ENCODE results near the gene ZNF680. TPM values are rescaled to one million over a fixed set of nuclear protein-coding genes. Genes with fewer than 3 reads are reported as not detected.
A peak's percentile ranks its signal among the peaks of the same experiment; 100 is the strongest.
"Not testable (repeated sequence)": the region's sequence is repeated elsewhere in the genome, so short reads cannot be mapped to it uniquely, and the experiment has no call there.

ZNF680 gene
- total and polyA plus RNA-seq, 7 donors, result 3.3 to 18.3 (median 16.3) TPM

GRCh38 chr7:64558781-64559180 lies 4.1 kb downstream of the ZNF680 start:
- no peaks in the 10 kb centered on the region for H3K9me3 ChIP-seq
- H3K27me3 ChIP-seq (ENCODE audit: insufficient read depth in 3 of 3, low read length in 2 of 3), result no peaks in the 10 kb centered on the region
- peaks cover 10% of the 10 kb centered on the region for H3K4me1 ChIP-seq
- TF ChIP-seq CTCF (IDR thresholded peaks at IDR 0.05), result no peak
- WGBS, 3 donors, result 18 to 34% (median 24%) methylated on average over 4 of the region's 4 CpGs
- H3K36me3 ChIP-seq (ENCODE audit: insufficient read depth in 1 of 2, low read depth in 1 of 2), result no peaks in the 10 kb centered on the region
- DNase-seq, result no peak
- intact Hi-C loops (cut with DNase I), result no loop called here
- peak overlapping the region; percentile 83 for H3K27ac ChIP-seq
- no peak for ATAC-seq
- H3K4me3 ChIP-seq, result peak overlapping the region; percentile 53

GRCh38 chr7:64558323-64558705 lies 4.6 kb downstream of the ZNF680 start:
- Histone ChIP-seq H3K9me3 (no peaks in the 10 kb centered on the region), H3K27me3 (ENCODE audit: insufficient read depth in 3 of 3, low read length in 2 of 3) (no peaks in the 10 kb centered on the region), H3K36me3 (ENCODE audit: insufficient read depth in 1 of 2, low read depth in 1 of 2) (no peaks in the 10 kb centered on the region), H3K4me3 (peak overlapping the region; percentile 53), H3K4me1 (peaks cover 10% of the 10 kb centered on the region), H3K27ac (peak overlapping the region; percentile 83)
- 73 to 79% (median 74%) methylated on average over 1 of the region's 1 CpG for whole genome bisulfite sequencing, 3 donors
- ATAC-seq (no peak), DNase-seq (no peak)
- TF ChIP-seq CTCF (IDR thresholded peaks at IDR 0.05), result no peak
- intact Hi-C loops (cut with DNase I), result no loop called here

GRCh38 chr7:64557601-64558322 lies 5.1 kb downstream of the ZNF680 start:
- TF ChIP-seq CTCF (IDR thresholded peaks at IDR 0.05), result no peak
- 71 to 80% (median 71%) methylated on average over 8 of the region's 8 CpGs for WGBS, 3 donors
- intact Hi-C loops (cut with DNase I), result no loop called here
- Histone ChIP-seq H3K27me3 (ENCODE audit: insufficient read depth in 3 of 3, low read length in 2 of 3) (no peaks in the 10 kb centered on the region), H3K27ac (peak overlapping the region; percentile 83), H3K36me3 (ENCODE audit: insufficient read depth in 1 of 2, low read depth in 1 of 2) (no peaks in the 10 kb centered on the region), H3K9me3 (no peaks in the 10 kb centered on the region), H3K4me3 (peak overlapping the region; percentile 53), H3K4me1 (peaks cover 10% of the 10 kb centered on the region)
- DNase-seq (no peak), ATAC-seq (no peak)

- Histone ChIP-seq H3K36me3 (ENCODE audit: insufficient read depth in 1 of 2, low read depth in 1 of 2) (no peaks in the 10 kb centered on the region), H3K4me1 (peaks cover 23% of the 10 kb centered on the region), H3K4me3 (no peak overlapping the region), H3K27ac (no peak overlapping the region), H3K9me3 (no peaks in the 10 kb centered on the region), H3K27me3 (ENCODE audit: insufficient read depth in 3 of 3, low read length in 2 of 3) (no peaks in the 10 kb centered on the region)
- no peak for ATAC-seq
- DNase-seq, result no peak
- no peak for TF ChIP-seq CTCF (IDR thresholded peaks at IDR 0.05)
- intact Hi-C loops (cut with DNase I), result no loop called here
Observed at GRCh38 chr7:64555046-64555445, 7.8 kb downstream of the ZNF680 start.

GRCh38 chr7:64554188-64554587 lies 8.7 kb downstream of the ZNF680 start:
- H3K9me3 ChIP-seq; H3K27me3 ChIP-seq (ENCODE audit: insufficient read depth in 3 of 3, low read length in 2 of 3); intact Hi-C loops (cut with DNase I); H3K27ac ChIP-seq; ATAC-seq; DNase-seq; H3K4me3 ChIP-seq; H3K36me3 ChIP-seq (ENCODE audit: insufficient read depth in 1 of 2, low read depth in 1 of 2): not testable (repeated sequence)
- peaks cover 20% of the 10 kb centered on the region for H3K4me1 ChIP-seq
- 90 to 95% (median 90%) methylated on average over 16 to 26 of the region's 28 CpGs for WGBS, 3 donors
